Body of pancreas (tissue), 4 donors: Measurements from ENCODE around the gene SUN2. TPM values are rescaled to one million over a fixed set of nuclear protein-coding genes. Genes with fewer than 3 reads are reported as not detected.

Source experiments
- ATAC-seq: fragments of 150-250 bp; one replicate; pipeline ENCODE4 v1.9.1; 2016
- DNase-seq, 4 donors: peaks; one replicate each; pipeline ENCODE4 v3.0.0-alpha.2; 2019
- H3K27ac ChIP-seq, 4 donors: fragments of 200-600 bp; sonication (generic); 1 replicate in 3 of 4; 2 replicates in 1 of 4; pipeline versions ENCODE4 v1.5.1 to v1.6.1; 2016 to 2019; ENCODE audit warnings: mild to moderate bottlenecking in 1 of 4, mixed read lengths in 1 of 4, moderate library complexity in 1 of 4
- H3K27me3 ChIP-seq, 2 donors: fragments of 200-600 bp; sonication (generic); one replicate each; pipeline ENCODE4 v1.6.0; 2016; ENCODE audit warnings: mild to moderate bottlenecking in 1 of 2
- H3K36me3 ChIP-seq, 2 donors: fragments of 200-600 bp; sonication (generic); replicated peaks in 1 of 2; 2 replicates each; pipeline ENCODE4 v1.5.1; 2016; ENCODE audit warnings: low read depth in 2 of 2; ENCODE audit not compliant: insufficient read depth in 1 of 2
- H3K4me1 ChIP-seq: fragments of 200-600 bp; sonication (generic); one replicate; pipeline ENCODE4 v1.6.0; 2016
- H3K4me3 ChIP-seq, 2 donors: fragments of 200-600 bp; sonication (generic); 1 replicate in 1 of 2; 2 replicates in 1 of 2; pipeline ENCODE4 v1.5.1; 2016 to 2019
- H3K9me3 ChIP-seq, 3 donors: fragments of 200-600 bp; sonication (generic); 1 replicate in 2 of 3; 2 replicates in 1 of 3; pipeline ENCODE4 v1.5.1; 2016
- CTCF ChIP-seq, 7 experiments: fragments of 450-650 bp in 4 of 7; fragments of 200-600 bp in 3 of 7; sonication (generic) in 3 of 7; IDR thresholded peaks; one replicate each; pipeline ENCODE4 v1.5.1; 2016 to 2019; ENCODE audit warnings: antibody characterized with exemption in 7 of 7
- POLR2A ChIP-seq, 3 donors: fragments of 450-650 bp; IDR thresholded peaks; one replicate each; pipeline ENCODE4 v1.6.1; 2016; ENCODE audit warnings: antibody characterized with exemption in 3 of 3, mild to moderate bottlenecking in 2 of 3
- WGBS, 2 donors: methylation state at CpG; one replicate each; pipeline ENCODE4 v1.1.5; 2017; 5-methylcytosine and 5-hydroxymethylcytosine counted together
- intact Hi-C: fragments of 100-400 bp; cut with DNase I; formaldehyde crosslinking; loops from one replicate; pipeline ENCODE4 v1.15.1; 2023
- small RNA-seq: library from RNA; depleted of rRNA; stranded (forward); fragments of <200 nt; gene quantifications from one replicate; pipeline ENCODE3, GENCODE V24; 2016
- total RNA-seq, 2 donors: library from RNA; depleted of rRNA; stranded (reverse); fragments of >200 nt; gene quantifications; one replicate each; pipeline ENCODE4 v1.1.0, GENCODE V29; 2016

SUN2 gene
- total RNA-seq, 2 donors from 2014 or later: 143 to 166 TPM

DNA sequence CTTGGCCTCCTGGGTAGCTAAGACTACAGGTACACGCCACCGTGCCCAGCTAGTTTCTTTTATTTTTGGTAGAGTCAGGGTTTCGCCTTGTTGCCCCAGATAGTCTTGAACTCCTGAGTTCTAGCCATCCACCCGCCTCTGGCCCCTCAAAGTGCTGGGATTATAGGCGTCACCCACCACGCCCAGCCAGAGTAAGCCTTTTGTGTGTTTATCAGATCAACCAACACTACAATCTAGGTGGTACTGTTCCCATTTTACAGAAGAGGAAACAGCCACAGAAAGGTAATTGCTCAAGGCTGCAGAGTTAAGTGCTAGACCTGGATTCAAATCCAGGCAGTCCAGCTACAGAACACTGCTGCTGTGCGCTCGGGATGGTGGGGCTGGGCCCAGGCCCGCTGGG is 70.9 kb downstream of the SUN2 start:
- no peak for DNase-seq
- Histone ChIP-seq H3K4me3 (no peak overlapping the region), H3K9me3 (no peaks in the 10 kb centered on the region), H3K4me1 (peaks cover 12% of the 10 kb centered on the region), H3K27ac (no peak overlapping the region), H3K27me3 (no peaks in the 10 kb centered on the region), H3K36me3 (peaks cover 0 to 24% of the 10 kb centered on the region in 2 donors)
- TF ChIP-seq POLR2A (IDR thresholded peaks at IDR 0.05): no peak
- TF ChIP-seq CTCF (IDR thresholded peaks at IDR 0.05): no peak
- no peak for ATAC-seq
- intact Hi-C loops: no loop called here
- WGBS, 2 donors: 91 to 95% methylated on average over 9 of the region's 9 CpGs

Small RNA genes within 50 kb of the gene (small RNA-seq; reads per million reads assigned to genes)
- gene AL021707.8: not detected

Other genes starting within 250 kb of the SUN2 start
- 100 to 1,000 TPM; 403 to 467 TPM for gene DDX17, start 249.7 kb downstream of the SUN2 start, total RNA-seq
- under 1 TPM in 1 of 2 donors, not detected in 1; 0.78 TPM for gene DMC1, start 185.8 kb downstream of the SUN2 start, total RNA-seq
- gene FAM227A, start 99.6 kb downstream of the SUN2 start, total RNA-seq: 1 to 10 TPM; 1.3 to 3.6 TPM
- 10 to 100 TPM in 1 of 2 donors, 1 to 10 TPM in 1; 8.6 to 16.5 TPM for gene CBY1, start 99.4 kb downstream of the SUN2 start, total RNA-seq
- 10 to 100 TPM; 16.6 to 21.4 TPM for gene TOMM22, start 74.0 kb downstream of the SUN2 start, total RNA-seq
- gene JOSD1, start 55.1 kb downstream of the SUN2 start, total RNA-seq: 10 to 100 TPM; 20.4 to 50.3 TPM
- 10 to 100 TPM; 34.0 to 53.4 TPM for gene GTPBP1, start 50.1 kb downstream of the SUN2 start, total RNA-seq
- gene DNAL4, start 38.1 kb upstream of the SUN2 start, total RNA-seq: 10 to 100 TPM; 11.4 to 13.8 TPM
- gene NPTXR, start 88.0 kb upstream of the SUN2 start, total RNA-seq: 10 to 100 TPM in 1 of 2 donors, 1 to 10 TPM in 1; 6.0 to 10.5 TPM
- gene CBX6, start 116.2 kb upstream of the SUN2 start, total RNA-seq: 10 to 100 TPM; 32.7 to 45.2 TPM
- gene APOBEC3A, start 201.6 kb upstream of the SUN2 start, total RNA-seq: not detected
- 1 to 10 TPM in 1 of 2 donors, not detected in 1; 2.1 TPM for gene APOBEC3B, start 226.3 kb upstream of the SUN2 start, total RNA-seq